GM21381 (cell line): ENCODE results near the gene JUND.

Source experiments
- ATAC-seq: cut with Tn5 transposase; IDR thresholded peaks from one replicate; pipeline ENCODE4 v1.9.1; 2021; ENCODE audit warnings: mild to moderate bottlenecking, moderate library complexity; ENCODE audit not compliant: unreplicated experiment

JUND gene

DNA sequence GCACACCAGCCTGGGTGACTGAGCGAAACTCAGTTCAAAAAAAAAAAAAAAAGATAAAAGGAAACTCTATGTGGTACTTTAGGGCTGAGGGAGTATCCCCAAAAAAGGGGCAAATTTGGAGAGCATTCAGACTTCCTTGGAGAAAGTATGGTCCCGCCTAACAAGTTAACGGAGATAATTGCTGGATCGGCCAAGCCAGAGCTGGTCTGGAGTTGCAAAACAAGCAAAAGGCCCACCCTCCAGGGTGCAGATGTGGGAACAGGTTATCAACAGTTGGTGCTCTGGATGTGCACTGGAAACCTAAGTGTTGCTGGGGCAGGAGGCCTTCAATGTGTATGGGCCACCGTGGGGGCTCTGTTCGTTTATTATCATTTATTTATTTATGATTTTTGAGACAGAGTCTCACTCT is 10.0 kb downstream of the JUND start:
- ATAC-seq, result no peak

DNA sequence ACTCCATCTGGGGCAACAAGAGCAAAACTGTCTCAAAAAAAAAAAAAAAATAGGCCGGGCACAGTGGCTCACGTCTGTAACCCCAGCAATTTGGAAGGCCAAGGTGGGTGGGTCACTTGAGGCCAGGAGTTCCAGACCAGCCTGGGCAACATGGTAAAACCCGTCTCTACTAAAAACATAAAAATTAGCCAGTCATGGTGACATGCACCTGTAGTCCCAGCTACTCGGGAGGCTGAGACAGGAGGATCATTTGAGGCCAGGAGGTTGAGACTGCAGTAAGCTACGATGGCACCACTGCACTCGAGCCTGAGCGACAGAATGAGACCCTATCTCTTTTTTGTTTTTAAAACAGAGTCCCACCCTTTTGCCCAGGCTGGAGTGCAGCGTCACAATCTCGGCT is 11.1 kb downstream of the JUND start:
- ATAC-seq, result no peak

DNA sequence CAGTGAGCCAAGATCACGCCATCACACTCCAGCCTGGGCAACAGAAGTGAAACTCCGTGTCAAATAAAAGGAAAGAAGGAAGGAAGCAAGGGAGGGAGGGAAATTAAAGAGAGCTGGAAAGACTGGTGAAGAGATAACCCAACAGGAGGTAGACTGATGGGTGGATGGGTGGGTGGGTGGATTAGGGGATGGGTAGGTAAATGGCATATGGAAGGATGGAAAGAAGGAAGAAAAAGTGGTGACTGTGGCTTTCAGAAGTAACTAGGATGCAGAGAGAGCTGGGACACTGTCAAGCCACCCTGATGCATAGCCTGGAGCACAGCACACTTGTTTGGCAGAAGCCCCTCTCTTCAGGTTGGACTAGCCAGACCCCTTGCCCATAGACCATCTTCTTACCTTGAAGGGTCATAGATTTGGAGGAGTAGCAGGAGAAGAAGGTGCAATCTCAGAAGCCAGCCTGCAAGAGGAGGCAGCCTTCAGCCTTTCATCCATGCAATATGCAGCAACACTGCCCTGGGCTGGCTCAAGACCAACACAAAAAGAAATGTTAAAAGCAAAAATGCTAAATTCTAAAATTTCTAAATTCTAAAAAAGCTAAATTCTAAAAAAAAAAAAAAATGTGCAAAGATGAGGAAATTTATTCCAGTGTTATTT is 12.2 kb downstream of the JUND start:
- ATAC-seq, result no peak

DNA sequence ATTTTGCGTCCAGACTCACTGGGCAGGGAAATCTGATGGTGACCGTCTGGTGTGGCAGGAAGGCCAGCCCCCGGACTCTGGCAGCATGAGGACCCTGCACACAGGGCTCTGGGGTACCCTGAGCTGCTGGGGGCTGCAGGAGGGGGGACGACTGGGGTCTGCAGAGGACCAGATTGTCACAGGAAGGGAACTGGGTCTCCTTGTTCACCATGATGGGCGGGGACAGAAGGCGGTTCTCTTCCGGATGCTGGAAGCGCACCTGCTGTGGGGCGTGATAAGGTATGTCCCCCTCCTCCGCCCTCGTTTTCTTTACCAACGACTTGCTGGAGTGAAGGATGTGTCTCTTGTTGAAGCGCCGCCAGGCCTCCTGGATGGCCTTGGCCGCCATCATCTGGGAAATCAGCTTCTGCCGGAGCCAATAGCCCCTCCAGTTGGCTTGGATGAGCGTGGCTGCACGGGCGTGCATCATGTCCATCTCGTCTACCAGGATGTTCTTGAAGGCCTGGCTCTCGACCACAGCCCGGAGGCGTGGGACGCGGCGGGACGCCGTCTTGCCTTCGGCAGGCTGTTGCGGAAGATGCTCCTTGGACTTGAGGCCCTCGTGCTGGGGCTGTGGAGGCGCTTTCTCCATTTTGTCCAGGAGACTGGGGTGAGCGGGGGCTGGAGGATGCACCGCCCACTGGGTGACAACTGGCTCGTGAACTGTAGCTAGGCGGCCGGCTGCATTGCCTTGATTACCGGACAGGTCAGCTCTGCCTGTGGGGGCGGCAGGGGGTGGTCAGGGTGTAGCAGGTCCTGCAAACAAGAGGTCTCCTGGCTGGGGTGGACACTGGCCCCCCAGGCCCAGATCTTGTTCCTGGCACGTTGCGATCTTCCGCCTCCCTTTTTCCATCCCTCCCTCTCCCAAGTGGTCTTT is 14.4 kb downstream of the JUND start:
- ATAC-seq, result no peak

DNA sequence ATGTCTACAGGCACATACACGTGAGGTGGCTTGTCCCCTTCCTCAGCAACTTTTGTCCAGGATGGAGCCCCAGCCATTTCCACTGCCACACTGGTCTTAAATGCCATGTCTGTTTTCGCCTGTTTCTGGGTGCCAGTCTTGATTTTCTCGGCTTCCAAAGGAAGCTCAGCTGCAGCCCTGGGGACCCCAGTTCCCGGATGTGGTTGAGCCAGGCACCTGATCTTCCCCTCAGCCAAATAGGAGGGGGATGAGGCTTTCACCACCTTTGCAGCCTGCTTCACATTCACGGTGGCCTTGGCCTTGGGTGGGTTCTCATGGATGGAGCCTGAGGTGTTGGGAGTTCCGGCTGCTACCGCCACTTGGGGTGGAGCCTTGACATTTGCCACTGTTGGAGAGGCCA is 15.8 kb downstream of the JUND start:
- ATAC-seq, result no peak

DNA sequence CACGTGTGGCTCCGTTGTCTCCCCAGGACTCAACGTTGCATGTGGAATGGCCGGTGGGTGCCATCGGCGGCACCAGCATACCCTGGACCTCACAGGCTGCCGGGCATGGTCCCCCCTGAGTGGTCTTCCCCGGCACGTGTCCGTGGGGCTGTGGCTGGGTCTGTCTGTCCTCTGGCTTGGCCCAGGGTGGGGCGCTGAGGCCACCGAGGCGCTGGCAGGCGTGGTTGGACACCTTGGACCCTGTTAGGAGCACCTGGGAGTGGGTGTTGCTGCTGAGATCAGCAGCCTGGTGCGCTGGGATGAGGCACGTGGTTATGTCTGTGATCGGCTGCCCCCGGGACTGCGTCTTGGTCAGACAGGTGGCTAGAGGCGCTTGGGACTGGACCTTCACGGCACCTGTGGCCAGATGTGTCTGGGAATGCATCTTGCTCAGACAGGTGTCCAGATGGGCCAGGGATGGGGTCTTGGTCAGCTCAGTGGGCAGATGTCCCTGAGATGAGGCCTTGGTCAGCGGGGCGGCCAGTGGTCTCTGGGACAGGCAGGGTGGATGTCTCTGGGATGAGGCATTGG is 16.4 kb downstream of the JUND start:
- no peak for ATAC-seq

DNA sequence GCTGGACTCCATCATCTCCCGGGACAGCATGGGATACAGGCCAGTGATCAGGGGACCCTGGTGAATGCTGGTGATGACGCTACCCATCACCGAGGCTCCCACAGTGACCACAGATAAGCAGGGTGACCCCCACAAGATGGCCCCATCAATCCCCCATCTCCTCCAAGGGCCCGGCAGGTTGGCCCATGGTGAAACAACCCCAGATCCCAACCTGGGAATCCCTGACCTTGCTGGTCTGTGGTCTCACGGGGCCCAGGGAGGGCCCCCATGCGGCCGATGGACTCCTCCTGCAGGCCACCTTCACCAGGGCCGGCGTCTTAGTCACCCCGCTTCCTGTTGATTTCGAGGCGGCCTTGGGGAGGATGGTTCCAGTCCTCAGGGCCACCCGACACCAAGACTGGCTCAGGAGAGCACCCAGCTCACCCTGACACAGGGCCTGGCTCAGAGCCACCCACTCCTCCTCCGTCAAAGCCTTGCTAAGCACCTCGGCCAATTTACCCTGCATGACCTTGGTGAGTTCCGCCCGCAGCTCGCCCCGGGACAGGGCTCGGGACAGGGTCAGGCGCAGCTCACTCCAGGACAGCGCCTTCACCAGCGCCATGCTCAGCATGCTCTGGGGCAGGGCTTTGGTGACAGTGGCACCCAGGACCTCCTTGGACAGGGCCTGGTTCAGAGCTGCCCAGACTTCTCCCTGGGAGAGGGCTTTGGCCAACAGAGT is 17.1 kb downstream of the JUND start:
- no peak for ATAC-seq

DNA sequence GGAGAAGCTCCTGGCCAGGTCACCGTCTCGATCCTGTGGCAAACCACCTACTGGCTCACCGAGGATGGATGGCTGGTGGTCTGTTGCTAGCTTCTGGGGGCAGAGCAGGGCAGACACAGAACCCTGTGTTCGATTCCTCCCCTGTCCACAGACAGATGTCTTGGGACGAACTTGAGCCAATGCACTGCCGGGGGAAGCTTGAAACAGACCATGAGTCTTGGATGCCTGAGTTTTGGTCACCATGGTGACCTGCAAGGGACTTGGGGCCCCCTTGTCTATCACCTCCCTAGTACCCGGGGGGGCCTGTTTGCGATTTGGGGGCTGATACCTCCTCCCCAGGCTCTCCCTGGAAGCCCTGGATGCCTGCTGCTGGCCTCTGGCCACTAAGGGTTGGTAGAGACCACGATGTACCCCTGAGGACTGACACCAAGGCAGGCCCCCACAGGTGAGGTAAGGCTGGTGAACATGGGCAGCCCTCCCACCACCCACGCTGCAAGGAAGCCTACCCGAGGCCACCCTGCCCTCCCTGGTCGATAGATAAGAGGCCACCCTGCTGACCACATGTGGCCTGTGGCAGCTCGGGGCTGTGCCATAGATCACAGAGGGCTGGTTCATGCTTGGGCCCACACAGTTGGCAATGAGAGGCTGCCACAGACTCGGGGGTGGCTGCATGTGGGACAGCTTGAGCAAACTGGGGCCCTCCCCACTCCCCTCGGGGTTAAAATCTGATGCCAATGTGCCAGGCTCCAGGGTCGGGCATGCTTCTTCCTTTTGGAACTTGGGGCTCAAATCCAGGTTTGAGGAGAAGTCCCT is 17.9 kb downstream of the JUND start:
- ATAC-seq, result no peak

DNA sequence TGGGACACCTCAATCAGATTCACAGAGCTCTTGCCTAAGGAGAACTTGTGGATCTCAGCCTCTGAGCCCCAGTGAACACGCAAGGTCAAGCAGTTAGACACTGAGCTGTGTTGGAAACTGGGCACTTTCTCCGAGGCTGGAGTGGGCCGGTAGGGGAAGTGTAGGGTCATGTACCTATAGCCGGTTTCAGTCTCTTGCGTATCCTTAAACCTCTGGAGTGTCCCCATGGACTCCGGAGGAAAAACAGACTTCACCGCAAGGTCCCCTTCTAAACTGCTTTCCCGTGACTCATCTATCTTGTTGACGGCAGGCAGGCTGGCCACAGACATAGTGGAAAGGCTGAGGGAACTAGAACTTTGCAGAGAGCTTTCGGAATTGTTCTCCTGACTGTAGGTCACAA is 18.5 kb downstream of the JUND start:
- ATAC-seq, result no peak

DNA sequence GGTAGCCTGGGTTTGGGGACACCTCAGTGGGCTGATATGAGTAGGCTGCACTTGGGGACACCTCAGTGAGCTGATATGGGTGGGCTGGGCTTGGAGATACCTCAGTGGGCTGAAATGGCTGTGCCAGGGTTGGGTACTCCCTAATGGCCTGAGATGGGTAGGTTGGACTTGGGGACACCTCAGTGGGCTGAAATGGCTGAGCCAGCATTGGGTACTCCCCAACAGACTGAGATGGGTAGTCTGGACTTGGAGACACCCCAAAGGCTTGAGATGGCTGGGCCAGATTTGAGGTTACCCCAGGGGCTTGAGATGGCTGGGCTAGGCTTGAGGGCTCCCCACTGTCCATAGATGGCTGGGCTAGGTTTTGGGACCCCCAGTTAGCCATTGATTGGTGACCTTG is 19.3 kb downstream of the JUND start:
- no peak for ATAC-seq

DNA sequence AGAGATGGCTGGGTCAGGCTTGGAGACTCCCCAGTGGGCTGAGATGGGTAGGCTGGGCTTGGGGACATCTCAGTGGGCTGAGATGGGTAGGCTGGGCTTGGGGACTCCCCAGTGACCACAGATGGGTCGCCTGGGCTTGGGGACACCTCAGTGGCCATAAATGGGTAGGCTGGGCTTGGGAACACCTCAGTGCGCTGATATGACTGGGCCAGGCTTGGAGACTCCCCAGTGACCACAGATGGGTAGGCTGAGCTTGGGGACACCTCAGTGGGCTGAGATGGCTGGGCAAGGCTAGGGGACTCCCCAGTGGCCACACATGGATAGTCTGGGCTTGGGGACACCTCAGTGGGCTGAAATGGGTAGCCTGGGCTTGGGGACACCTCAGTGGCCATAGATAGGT is 19.9 kb downstream of the JUND start:
- no peak for ATAC-seq

DNA sequence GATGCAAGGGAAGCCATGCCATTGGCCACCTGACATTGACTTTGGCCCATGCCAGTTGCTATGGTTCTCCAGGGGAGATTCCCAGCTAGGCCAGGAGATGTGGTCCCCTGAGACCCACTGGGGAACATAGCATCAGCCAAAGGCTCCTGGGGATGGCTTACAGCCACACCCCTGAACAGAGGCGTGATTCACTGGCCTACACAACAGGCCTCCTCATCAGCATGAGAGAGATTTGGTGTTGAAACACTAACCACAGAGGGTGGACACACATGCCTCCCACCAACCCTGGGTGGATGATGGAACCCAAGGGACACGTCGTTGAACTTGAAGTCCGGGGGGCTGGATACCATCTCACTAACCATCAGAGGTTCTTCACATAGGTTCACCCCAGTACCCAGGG is 21.5 kb downstream of the JUND start:
- no peak for ATAC-seq

DNA sequence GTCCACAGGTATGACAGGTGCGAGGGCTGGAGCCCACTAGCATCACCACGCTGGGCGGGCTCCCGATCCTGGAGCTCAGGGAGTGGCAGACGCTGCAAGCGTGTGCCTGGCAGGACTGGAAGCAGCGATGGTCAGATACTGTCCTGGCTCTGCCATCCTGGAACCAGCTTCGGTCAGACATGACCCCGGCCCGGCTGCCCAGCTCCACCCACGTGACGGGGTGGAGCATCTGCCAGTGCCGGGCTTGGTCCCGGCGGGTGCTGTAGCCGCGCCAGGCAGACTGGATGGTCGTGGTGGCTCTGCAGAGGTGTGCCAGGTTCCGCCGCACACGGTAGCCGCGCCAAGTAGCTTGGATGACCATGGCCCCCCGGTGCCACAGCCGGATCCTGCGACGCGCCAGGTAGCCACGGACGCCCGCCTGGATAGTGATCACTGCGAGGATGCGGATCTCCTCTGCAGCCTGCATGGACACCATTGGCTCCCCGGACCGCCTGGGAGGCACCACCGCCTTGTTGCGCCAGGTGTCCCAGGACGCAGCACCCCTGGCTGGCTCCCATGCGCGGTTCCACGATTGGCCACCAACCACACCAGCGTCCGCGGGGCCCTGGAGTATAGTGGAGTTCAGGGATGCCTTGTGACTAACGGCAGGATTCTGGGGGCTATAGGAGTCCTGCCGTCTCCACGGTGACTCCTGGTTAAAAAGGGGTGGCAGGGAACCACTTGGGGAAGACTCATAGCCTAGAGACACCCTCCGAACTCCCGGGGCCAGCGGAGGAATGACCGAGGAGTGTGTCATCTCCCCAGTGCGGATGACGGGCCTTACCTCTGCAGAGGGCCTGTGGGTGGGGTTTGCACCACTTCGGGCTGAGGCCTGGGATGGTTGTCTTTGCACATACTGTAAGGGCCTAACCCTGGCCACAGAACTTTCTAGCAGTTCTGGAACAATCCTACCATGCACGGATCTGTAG is 23.6 kb downstream of the JUND start:
- no peak for ATAC-seq

DNA sequence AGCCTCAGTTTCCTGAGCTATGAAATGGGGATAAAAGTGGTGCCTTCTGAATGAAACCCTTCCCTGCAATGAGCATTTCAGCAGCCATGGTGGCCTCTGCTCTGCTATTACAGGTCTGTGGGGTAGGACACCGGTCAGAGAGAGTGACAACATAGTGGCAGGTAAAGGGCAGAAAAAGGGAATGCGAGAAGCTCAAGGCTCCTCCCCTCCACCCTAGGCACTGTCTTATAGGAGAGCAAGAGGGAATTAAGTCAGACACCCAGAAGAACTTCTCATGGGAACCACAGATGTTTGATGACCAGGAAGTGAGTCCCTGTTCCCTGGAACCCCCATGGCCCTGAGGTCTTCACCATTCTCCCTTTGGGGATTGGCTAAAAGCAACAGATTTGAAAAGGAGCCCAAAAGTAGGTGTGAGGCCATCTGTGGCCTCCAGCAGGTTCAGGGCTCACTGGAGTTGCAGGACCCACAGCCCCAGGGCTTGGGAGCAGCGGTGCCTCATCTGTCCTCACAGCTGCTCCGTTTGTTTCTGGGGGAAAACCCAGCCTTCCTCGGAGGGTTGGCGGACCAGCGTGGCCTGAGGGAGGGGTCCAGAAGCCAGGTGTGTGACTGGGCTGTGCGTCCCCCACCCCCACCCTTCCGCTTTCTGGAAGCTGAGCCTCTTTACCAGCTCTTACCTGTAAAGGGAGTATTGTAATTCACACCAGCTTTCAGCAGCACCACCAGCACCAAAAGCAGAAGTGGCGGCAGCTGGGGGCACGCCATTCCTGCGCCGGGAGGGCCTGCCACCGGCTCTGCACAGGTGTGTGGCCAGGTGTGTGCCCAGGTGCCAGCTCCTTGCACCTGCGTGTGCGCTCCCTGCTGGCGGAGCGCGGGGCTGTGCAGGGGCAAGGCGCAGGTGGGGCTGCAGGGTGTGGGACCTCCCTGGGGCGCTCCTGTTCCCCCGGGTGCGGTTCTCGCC is 26.6 kb downstream of the JUND start:
- no peak for ATAC-seq

DNA sequence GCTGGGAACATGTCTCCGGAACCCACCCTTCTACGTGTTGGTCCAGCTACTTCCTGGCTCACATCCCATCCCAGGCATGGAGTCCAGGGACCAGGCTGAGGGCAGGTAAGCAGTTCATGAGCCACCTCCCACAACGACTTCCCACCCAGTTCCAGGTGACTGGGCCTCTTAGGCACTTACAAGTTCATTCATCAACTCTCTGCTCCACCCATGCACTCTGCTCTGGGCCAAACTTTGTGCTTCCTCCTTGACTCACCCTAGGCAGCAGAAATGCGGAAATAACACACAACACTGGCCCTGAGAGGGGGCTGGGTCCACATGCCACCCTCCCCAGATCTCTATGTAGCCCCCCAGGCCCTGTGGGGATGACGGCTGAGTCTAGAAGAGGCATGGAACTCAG is 27.7 kb downstream of the JUND start:
- no peak for ATAC-seq

DNA sequence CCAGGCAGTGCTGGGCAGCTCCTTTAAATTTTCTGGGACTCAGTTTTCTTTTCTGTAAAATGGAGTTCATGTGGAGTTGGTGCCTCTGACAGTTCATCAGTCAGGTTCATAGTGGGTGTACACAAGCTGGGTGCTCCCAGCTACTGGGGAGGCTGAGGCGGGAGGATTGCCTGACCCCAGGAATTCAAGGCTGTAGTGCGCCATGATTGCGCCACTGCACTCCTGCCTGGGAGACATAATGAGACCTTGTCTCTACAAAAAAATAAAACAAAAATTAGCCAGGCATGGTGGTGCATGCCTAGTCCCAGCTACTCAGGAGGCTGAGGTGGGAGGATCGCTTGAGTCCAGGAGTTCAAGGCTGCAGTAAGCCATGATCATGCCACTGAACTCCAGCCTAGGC is 28.3 kb downstream of the JUND start:
- no peak for ATAC-seq

DNA sequence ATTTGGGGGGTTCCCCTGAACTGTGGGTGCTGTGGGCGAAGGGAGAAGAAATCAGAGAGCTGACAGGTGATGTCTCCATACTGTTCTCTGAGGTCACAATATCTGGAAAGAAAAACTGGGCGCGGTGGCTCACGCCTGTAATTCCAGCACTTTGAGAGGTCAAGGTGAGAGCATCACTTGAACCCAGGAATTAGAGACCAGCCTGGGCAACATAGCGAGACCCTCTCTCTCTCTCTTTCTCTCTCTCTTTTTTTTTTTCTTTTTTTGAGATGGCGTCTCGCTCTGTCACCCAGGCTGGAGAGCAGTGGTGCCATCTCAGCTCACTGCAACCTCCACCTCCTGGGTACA is 29.1 kb downstream of the JUND start:
- ATAC-seq, result no peak

DNA sequence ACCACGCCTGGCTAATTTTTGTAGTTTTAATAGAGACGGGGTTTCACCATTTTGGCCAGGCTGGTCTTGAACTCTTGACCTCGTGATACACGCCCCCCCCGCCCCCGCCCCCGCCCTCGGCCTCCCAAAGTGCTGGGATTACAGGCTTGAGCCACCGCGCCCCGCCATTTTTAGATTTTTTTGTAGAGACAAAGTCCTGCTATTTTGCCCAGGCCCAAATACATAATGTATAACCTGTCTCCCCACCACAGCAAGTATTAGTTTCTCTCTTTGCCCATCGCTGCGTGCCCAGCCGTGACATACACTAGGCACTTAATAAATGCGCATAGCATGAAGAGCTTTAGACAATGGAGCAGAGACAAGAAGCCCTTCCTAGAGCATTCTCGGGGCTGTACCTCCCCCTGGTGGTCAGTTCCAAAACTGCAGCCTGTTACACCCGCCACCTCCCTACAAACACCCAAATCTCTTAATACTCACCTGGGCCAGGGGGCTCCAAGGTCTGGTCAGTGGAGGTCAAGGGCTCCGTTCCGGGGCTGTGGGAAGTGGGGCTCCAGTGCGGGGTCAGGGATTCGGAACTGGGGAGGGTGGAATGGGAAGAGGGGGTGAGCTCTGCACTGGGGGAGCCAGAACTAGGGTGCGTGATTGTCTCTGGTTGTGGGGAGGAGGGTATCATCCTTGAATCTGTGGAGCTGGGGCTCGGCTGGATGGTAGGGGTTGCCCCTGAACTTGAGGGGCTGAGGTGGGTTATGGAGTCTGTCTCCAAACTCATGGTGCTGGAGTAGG is 29.6 kb downstream of the JUND start:
- ATAC-seq, result no peak
